ENCODE measurements around the gene NLRC4. TPM values are rescaled to one million over a fixed set of nuclear protein-coding genes. Genes with fewer than 3 reads are reported as not detected.

The NLRC4 gene
- total RNA-seq = not detected in 2 replicates

GRCh38 chr2:32264422-32265105, at the start of gene NLRC4:
NLRC4 (minus strand) TSS chr2:32264886; CDS start chr2:32256775, 8,111 bp downstream.

GRCh38 chr2:32277674-32278477, 13.2 kb upstream of the NLRC4 start, which contains the start of gene YIPF4:
YIPF4 (plus strand) TSS chr2:32277904; CDS start chr2:32278156, 252 bp downstream.

Small RNA genes lying within 50 kb of the gene (small RNA-seq; reads per million reads assigned to genes)
- 0.26 reads per million for gene RNU6-647P (ENCODE audit: low replicate concordance)

Other genes starting within 250 kb of the NLRC4 start
- 34.8 and 42.9 TPM in 2 replicates for gene DPY30, start 225.1 kb downstream of the NLRC4 start, total RNA-seq
- gene SPAST, start 201.3 kb downstream of the NLRC4 start, total RNA-seq = 19.0 and 20.9 TPM in 2 replicates
- gene SLC30A6, start 99.0 kb downstream of the NLRC4 start, total RNA-seq = 30.9 and 46.1 TPM in 2 replicates
- 17.9 and 18.9 TPM in 2 replicates for gene YIPF4, start 13.0 kb upstream of the NLRC4 start, total RNA-seq
- 204 and 223 TPM in 2 replicates for gene BIRC6, start 92.1 kb upstream of the NLRC4 start, total RNA-seq

Data from placental pericyte (primary cell).